HEK293T (cell line): ENCODE results near the gene STARD13.

Experiments
- CTCF ChIA-PET: fragments of 350-600 bp; formaldehyde crosslinking; extraction: SDS; loops from one replicate; lab custom pipeline; 2021; ENCODE audit warnings: antibody characterized with exemption, inconsistent platforms; lab: Yijun Ruan, JAX
- POLR2A ChIA-PET: fragments of 350-600 bp; formaldehyde crosslinking; extraction: SDS; loops from one replicate; lab custom pipeline; 2020; ENCODE audit warnings: antibody characterized with exemption, inconsistent platforms; lab: Yijun Ruan, JAX
- DNase-seq: peaks from one replicate; pipeline ENCODE4 v3.0.0; 2012; ENCODE audit warnings: mixed read lengths; ENCODE audit errors: extremely low spot score
- ARNT ChIP-seq: fragments of 450-650 bp; IDR thresholded peaks from 2 replicates; pipeline ENCODE4 v1.6.1; 2017; ENCODE audit warnings: mild to moderate bottlenecking
- BHLHE40 ChIP-seq: fragments of 450-650 bp; IDR thresholded peaks from 2 replicates; pipeline ENCODE4 v1.6.1; 2016; ENCODE audit warnings: mild to moderate bottlenecking, moderate library complexity, borderline replicate concordance
- CTBP1 ChIP-seq: fragments of 450-650 bp; IDR thresholded peaks from 2 replicates; pipeline ENCODE4 v1.6.1; 2016; ENCODE audit warnings: borderline replicate concordance
- ELF4 ChIP-seq: fragments of 450-650 bp; IDR thresholded peaks from 2 replicates; pipeline ENCODE4 v1.6.1; 2017; ENCODE audit warnings: antibody characterized with exemption
- FOXA1 ChIP-seq: fragments of 450-650 bp; IDR thresholded peaks from 2 replicates; pipeline ENCODE4 v1.6.1; 2016; ENCODE audit warnings: mild to moderate bottlenecking
- FOXK2 ChIP-seq: fragments of 450-650 bp; IDR thresholded peaks from 2 replicates; pipeline ENCODE4 v1.6.1; 2016; ENCODE audit warnings: mild to moderate bottlenecking
- FOXM1 ChIP-seq: fragments of 450-650 bp; IDR thresholded peaks from 2 replicates; pipeline ENCODE4 v1.6.1; 2017; ENCODE audit warnings: mild to moderate bottlenecking, borderline replicate concordance
- HDGF ChIP-seq: fragments of 450-650 bp; IDR thresholded peaks from 2 replicates; pipeline ENCODE4 v1.6.1; 2017; ENCODE audit warnings: antibody characterized with exemption, borderline replicate concordance
- L3MBTL2 ChIP-seq: fragments of 450-650 bp; conservative IDR thresholded peaks from 2 replicates; pipeline ENCODE4 v1.6.1; 2016; ENCODE audit warnings: mild to moderate bottlenecking
- LEF1 ChIP-seq: fragments of 450-650 bp; IDR thresholded peaks from 2 replicates; pipeline ENCODE4 v1.6.1; 2017; ENCODE audit warnings: mild to moderate bottlenecking, borderline replicate concordance
- NFRKB ChIP-seq: fragments of 450-650 bp; IDR thresholded peaks from 2 replicates; pipeline ENCODE4 v1.6.1; 2016; ENCODE audit warnings: mild to moderate bottlenecking, moderate library complexity
- SP1 ChIP-seq: fragments of 450-650 bp; IDR thresholded peaks from 2 replicates; pipeline ENCODE4 v1.6.1; 2017
- SUZ12 ChIP-seq: fragments of 450-650 bp; IDR thresholded peaks from 2 replicates; pipeline ENCODE4 v1.6.1; 2016; ENCODE audit warnings: mild to moderate bottlenecking
- TARDBP ChIP-seq: fragments of 450-650 bp; IDR thresholded peaks from 2 replicates; pipeline ENCODE4 v1.6.1; 2016
- ZNF384 ChIP-seq: fragments of 450-650 bp; IDR thresholded peaks from 2 replicates; pipeline ENCODE4 v1.6.1; 2016
- TF ChIP-seq, protein P1 (sequence below): fragments of 450-650 bp; IDR thresholded peaks from 2 replicates; pipeline ENCODE4 v1.6.1; 2016

Gene STARD13

DNA sequence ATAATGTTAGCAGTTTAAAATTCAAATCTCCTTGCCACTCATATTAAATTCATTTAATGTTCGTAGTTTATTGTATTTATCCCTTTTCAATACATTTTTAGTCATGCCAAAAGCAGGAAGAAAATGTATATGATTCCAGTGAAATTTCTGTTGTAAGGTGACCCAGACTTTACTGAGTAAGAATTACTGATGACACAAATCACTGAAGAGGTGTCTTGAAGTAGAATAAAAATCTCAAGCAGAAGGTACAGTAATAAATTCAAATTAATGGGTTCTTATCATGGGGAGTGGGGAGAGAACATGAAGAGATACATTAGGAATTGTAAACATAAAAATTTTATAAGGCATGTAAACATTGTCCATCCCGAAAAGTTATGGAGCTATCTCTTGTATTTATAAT is 19.9 kb downstream of the STARD13 start:
- CTCF ChIA-PET = no interaction called here
- POLR2A ChIA-PET = no interaction called here
- DNase-seq = no peak
- no peak for TF ChIP-seq ZNF384
- TF ChIP-seq NFRKB = no peak
- TF ChIP-seq L3MBTL2 = no peak
- TF ChIP-seq, protein P1, sequence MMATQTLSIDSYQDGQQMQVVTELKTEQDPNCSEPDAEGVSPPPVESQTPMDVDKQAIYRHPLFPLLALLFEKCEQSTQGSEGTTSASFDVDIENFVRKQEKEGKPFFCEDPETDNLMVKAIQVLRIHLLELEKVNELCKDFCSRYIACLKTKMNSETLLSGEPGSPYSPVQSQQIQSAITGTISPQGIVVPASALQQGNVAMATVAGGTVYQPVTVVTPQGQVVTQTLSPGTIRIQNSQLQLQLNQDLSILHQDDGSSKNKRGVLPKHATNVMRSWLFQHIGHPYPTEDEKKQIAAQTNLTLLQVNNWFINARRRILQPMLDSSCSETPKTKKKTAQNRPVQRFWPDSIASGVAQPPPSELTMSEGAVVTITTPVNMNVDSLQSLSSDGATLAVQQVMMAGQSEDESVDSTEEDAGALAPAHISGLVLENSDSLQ = no peak
- no peak for TF ChIP-seq FOXK2
- TF ChIP-seq ARNT = no peak
- TF ChIP-seq TARDBP = no peak
- TF ChIP-seq CTBP1 = no peak
- TF ChIP-seq SP1 = no peak
- TF ChIP-seq FOXM1 = no peak
- no peak for TF ChIP-seq SUZ12
- no peak for TF ChIP-seq BHLHE40
- no peak for TF ChIP-seq HDGF

DNA sequence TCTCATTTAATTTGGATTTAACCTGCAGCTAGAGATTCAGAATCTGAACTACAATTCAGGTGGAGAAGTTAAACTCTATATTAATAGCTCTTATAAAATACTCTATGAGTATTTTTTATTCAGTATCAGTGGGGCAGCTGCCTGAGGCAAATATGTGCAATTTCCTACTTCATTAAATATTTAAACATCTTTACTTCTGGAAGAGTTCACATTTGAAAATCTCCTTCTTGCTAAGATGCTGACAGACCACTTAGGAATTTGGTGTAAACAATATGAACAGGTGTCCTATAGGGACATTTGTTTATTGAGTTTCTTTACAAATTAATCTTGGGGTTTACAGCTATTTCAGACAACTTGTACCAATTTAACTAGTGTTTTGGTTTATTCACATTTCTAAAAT is 20.4 kb downstream of the STARD13 start:
- CTCF ChIA-PET = no interaction called here
- POLR2A ChIA-PET = no interaction called here
- TF ChIP-seq L3MBTL2 (no peak), ZNF384 (no peak), NFRKB (no peak), FOXA1 (no peak), HDGF (no peak), LEF1 (no peak), SP1 (no peak), ELF4 (no peak), TARDBP (no peak), FOXK2 (no peak), CTBP1 (no peak), FOXM1 (no peak), SUZ12 (no peak)
- TF ChIP-seq, protein P1 = no peak
- no peak for DNase-seq

- no peak for DNase-seq
- POLR2A ChIA-PET = no interaction called here
- CTCF ChIA-PET = no interaction called here
- TF ChIP-seq BHLHE40 (no peak), HDGF (no peak), FOXA1 (no peak), CTBP1 (no peak), L3MBTL2 (no peak), ELF4 (no peak), LEF1 (no peak), SUZ12 (no peak), FOXK2 (no peak), FOXM1 (no peak), ARNT (no peak), NFRKB (no peak), TARDBP (no peak), SP1 (no peak), ZNF384 (no peak)
- TF ChIP-seq, protein P1 = no peak
Observed at GRCh38 chr13:33264620-33264978, 21.0 kb downstream of the STARD13 start.

GRCh38 chr13:33263976-33264619 is 21.5 kb downstream of the STARD13 start:
- no peak for DNase-seq
- ChIA-PET CTCF (no interaction called here), POLR2A (no interaction called here)
- TF ChIP-seq CTBP1 (no peak), NFRKB (no peak), L3MBTL2 (no peak), SUZ12 (no peak), TARDBP (no peak), SP1 (no peak), LEF1 (no peak), FOXA1 (no peak), FOXK2 (no peak), ZNF384 (no peak), FOXM1 (no peak), HDGF (no peak)
- TF ChIP-seq, protein P1 = no peak

DNA sequence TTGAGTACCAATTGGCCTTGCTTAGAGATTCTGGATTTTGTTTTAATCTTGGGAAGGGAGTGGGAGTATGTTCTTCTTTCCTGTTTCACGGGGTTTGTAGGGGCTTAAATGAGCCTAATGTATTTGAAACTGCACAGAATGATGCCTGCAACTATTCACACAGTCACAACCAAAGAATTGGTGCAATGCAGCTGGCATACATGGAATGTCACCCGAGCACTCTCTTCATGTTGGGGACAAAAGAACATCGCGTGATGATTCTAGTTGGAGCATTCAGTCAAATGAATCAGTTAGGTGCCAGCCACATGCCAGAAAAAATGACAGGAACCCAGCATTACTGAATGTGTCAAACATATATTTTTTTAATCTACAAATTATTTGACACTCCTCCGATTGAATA is 22.1 kb downstream of the STARD13 start:
- TF ChIP-seq L3MBTL2 (no peak), HDGF (no peak), ARNT (no peak), ELF4 (no peak), FOXA1 (no peak), FOXM1 (no peak), NFRKB (no peak), TARDBP (no peak), LEF1 (no peak), SUZ12 (no peak), SP1 (no peak), ZNF384 (no peak), BHLHE40 (no peak), CTBP1 (no peak), FOXK2 (no peak)
- TF ChIP-seq, protein P1 = no peak
- no peak for DNase-seq
- POLR2A ChIA-PET = no interaction called here
- CTCF ChIA-PET = no interaction called here
